ENCODE results near the gene PLK3. TPM values are rescaled to one million over a fixed set of nuclear protein-coding genes. Genes with fewer than 3 reads are reported as not detected.
A peak's percentile ranks its signal among the peaks of the same experiment; 100 is the strongest.
"Not testable (repeated sequence)": the region's sequence is repeated elsewhere in the genome, so short reads cannot be mapped to it uniquely, and the experiment has no call there.

The PLK3 gene
- polyA plus RNA-seq (2013, experiment 1 of 2; ENCODE audit: insufficient read length), result 19.3 TPM
- polyA plus RNA-seq (2013, experiment 2 of 2; ENCODE audit: insufficient read length), result 21.9 TPM

DNA sequence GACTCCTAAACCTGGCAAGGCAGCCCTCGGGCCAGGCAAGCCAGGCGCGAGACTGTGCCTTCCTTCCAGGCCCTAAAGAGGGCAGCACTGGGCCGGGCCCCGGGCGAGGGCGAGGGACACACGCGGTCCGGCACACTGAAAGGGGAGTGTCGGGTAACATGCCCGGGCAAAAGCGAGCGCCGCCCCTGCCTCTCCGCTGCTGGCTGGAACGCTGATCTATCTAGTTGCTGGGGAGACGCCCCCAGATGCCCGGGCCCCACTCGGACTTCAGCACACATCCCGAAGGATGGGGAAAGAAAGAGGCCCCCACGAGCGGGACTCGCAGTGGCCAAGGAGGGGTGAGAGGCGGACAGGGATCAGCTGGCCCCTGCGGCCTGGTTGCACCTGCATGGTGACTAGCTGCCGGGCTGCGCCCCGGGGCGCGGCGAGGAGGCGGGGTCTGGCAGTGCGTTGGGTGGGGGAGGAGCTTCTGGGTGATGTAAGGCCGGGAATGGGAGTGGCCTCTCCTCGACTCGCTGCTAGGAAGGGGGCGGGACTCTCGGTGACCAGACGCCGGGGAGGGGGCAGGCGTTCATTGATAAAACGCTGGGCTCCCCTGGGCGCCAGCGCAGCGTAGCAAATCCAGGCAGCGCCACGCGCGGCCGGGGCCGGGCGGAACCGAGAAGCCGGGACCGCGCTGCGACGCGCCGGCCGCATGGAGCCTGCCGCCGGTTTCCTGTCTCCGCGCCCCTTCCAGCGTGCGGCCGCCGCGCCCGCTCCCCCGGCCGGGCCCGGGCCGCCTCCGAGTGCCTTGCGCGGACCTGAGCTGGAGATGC, at the start of gene PLK3:
TSS of gene PLK3 (plus strand) at position 608 of the 815 bp plus-strand sequence. CDS start at position 695, 87 bp downstream.
- peak; percentile 96 for DNase-seq

DNA sequence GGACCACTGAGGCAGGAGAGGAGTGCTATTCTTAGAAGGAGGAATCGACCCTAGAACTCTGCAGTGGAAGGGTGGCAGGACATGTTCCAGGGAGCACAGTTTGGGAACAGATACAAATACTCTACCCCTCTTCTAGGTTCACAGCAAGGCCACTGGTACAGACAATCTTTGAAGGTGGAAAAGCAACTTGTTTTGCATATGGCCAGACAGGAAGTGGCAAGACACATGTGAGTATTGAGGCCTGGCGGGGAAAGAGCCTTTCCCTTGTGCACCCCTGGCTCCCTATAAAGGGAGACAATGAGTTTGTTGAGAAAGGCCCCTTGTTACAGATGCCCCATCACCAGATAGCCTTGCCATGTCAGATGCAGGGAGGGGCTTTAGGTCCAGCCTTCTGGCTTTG, 42.8 kb upstream of the PLK3 start:
- DNase-seq, result no peak

DNA sequence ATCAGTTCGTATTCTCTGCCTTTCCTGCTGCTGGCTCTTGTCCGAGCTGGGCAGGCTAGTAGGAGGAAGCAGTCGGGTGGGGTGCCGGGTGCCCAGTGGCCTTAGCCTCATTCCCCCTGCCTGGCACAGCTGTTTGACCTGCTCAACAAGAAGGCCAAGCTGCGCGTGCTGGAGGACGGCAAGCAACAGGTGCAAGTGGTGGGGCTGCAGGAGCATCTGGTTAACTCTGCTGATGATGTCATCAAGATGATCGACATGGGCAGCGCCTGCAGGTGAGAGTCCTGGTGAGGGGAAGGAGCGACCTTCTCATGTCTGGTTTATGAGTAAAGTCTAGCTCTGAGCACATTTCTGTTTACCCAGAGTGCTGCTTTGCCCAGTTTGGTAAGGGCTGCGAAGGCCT, 41.1 kb upstream of the PLK3 start:
- no peak for DNase-seq

DNA sequence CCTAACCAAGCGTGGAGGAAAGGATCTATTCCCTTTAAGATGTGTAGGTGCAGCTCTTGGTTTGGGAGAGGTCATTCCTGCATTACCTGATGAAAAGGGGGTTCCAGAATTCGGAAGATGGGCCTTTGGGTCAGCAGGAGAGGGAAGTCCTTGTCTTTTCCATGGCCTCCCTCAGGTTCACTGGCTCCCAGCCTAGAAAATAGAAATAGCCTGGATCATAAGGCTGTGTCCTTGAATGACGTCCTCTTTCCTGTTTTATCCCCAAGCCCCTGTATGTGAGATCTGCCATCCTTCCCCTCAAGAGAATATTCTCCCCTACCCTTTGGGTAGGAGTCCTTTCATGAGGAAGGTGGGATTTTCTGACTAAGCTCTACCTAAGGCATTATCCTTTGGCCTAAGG, 39.3 kb upstream of the PLK3 start:
- DNase-seq, result no peak

DNA sequence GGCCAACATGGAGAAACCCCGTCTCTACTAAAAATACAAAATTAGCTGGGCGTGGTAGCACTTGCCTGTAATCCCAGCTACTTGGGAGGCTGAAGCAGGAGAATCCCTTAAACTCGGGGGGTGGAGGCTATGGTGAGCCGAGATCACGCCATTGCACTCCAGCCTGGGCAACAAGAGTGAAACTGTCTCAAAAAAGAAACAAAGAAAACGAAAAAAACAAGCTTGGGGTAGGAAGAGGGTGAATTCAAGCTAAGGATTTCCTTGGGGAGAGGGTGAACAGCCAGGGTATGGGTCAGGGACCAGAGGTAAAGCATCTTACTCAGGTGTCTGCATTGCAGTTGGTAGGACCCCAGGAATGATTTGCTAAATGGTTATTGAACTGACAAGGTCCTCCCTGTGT, 33.8 kb upstream of the PLK3 start:
- not testable (repeated sequence) for DNase-seq

DNA sequence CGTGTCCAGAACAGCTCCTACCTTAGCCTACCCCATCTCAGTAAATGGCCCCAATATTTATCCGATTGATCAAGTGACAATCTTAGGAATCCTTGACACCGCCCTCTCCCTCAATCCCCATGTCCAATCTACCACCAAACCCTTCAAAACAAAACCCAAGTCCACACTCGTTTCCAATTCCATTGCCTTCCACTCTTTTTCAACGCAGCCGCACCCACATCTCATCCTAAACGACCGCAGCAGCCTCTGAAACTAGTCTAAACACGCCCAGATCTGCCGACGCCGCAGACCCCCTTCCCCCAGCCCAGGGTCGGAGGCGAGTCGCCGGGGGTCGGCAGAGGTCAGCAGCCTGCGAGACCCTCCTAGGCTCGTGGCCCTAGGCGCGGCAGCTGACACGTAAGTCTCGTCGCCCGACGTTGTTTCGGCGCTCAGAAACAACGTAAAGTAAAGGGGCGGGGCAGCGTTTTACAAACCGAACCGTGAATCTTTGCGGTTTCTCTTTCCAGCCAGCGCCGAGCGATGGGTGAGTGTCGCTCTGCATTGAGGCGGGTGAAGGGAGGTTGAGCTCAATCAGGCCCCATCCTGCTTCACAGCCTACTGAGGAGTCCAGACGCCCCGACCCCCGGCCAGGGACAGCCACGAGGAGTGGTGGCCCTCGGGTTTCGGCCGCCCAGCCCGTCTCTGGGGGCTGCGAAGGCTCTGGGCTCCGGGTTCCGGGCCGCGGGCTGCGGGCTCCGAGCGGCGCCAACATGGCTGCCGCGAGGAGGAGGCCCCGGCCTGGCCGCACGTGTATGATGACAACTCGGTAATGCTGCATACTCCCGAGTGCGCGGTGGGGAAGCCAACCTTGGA, 24.9 kb upstream of the PLK3 start, which contains the start of gene RPS8:
TSS of gene RPS8 (plus strand) at position 463 of the 852 bp plus-strand sequence. CDS start at position 520, 57 bp downstream.
- peak; percentile 95 for DNase-seq

DNA sequence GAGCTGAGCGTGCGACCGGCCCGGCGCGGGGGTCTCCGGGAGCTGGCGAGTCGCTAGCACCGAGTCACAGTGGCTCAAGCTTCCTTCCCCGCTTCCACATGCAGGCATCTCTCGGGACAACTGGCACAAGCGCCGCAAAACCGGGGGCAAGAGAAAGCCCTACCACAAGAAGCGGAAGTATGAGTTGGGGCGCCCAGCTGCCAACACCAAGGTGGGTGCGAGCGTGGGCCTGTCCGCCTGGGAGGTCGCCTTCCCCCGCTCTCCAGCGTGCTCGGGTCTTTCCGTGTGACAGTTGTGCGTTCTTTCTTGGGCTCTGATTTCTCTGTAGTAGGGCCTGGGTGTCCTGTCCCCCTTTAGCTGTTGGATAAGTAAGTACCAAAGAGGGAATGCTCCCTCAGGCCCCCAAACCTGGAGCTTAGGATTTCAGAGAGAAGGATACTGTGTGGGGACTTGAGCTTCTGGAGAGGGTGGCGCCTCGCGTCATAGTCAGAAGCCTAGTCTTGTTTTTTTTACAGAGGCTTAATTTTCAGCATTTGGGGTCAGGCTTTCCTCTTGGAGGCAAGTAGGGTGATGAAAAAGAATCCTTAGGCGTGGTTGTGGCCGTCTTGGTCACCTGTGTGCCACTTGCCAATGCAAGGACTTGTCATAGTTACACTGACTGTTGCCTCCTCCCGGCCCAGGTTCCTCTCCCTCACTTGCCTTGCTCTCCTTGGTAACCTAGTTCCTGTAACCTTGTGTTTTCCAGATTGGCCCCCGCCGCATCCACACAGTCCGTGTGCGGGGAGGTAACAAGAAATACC, 24.0 kb upstream of the PLK3 start:
- DNase-seq, result no peak

DNA sequence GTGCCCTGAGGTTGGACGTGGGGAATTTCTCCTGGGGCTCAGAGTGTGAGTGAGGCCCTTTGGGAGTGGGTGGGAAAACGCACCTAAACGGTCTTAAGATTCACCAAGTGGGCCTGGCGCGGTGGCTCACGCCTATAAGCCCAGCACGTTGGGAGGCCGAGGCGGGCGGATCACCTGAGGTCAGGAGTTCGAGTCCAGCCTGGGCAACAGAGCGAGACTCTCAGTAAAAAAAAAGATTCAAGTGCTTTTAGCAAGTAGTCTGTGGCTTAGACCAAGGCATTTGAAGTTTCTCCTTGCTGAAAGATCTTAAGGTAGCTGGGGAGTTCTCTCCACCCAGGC, 23.5 kb upstream of the PLK3 start:
- DNase-seq, result no peak

DNA sequence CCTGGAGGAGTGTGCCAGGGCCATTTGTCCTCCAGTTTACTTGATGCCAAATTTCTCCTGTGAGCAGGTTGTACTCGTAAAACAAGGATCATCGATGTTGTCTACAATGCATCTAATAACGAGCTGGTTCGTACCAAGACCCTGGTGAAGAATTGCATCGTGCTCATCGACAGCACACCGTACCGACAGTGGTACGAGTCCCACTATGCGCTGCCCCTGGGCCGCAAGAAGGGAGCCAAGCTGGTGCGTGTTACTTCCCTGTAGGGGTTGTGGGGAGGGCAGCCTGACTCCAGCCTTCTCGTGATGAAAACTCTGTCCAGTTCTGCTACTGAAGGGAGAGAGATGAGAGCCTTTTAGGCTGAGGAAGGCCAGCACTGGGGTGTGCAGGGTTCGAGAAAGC, 22.6 kb upstream of the PLK3 start:
- no peak for DNase-seq

DNA sequence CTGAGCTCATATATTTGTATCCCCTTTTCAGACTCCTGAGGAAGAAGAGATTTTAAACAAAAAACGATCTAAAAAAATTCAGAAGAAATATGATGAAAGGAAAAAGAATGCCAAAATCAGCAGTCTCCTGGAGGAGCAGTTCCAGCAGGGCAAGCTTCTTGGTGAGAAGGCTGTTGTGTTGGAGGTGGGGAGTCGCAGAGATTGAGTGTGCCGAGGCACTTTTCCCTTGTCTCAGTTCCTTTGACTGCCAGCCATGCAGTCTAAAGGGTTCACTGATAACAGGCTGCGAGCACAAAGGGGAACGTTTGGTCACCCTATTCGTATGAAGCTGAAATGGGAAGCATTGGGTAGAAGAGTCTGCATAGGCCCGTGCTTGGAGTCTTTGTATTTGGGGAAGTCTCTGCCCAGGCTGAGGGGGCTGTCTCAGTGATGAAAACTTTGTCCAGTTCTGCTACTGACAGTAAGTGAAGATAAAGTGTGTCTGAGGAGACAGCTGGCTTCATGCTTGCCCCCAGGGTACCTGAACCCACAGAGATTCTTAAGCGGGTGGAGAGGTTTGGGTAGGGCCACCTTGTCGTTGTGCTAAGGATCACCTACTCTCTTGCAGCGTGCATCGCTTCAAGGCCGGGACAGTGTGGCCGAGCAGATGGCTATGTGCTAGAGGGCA, 22.1 kb upstream of the PLK3 start:
- no peak for DNase-seq

DNA sequence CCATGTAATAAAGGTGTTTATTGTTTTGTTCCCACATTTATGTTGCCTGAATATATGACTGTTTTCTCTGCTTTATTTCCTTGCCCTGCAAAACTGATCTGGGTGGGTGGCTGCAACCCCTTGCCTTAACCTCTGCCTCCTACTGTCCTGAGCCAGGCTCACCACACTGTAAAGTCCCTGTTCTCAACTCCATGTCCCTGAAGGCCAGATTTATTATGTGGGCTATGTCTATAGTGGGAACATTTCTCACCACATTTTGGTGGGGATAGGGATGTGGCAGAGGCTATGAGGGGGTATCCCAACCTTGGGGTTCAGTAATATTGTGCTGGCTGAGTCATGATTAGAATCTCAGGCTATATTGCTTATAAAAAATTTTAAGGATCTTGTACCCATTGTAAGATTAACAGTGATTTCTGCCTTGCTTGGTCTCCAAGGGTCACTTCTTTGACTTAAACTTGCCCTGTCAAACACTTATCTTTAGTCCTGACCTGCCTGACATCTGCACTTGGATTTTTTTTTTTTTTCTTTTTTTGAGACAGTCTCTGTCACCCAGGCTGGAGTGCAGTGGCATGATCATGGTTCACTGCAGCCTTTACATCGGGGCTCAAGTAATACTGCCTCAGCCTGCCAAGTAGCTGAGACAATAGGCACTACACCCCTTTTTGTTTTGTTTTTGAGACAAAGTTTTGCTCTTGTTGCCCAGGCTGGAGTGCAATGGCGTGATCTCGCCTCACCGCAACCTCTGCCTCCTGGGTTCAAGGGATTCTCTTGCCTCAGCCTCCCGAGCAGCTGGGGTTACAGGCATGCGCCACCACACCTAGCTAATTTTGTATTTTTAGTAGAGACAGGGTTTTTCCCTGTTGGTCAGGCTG, 21.2 kb upstream of the PLK3 start:
- DNase-seq, result no peak

DNA sequence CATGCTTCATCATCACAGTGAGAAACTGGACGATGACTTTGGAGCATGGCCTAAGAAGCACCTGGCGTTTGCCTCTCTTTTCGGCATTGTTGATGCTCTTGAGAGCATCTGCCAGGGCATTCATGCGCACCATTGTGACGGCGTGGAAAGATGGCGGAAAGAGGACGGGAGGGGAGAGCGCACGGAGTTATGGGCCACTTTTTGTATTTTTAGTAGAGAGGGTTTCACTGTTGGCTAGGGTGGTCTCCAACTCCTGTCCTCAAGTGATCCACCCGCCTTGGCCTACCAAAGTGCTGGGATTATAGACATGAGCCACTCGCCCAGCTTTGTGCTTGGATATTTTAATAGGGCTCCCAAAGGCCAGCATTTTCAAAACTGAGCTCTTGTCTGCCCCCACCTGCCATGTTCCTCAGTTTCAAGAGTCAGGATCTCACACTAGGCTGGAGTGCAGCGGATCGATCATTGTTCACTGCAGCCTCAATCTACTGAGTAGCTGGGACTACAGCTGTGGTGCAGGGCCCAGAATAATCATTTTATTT, 19.5 kb upstream of the PLK3 start:
- no peak for DNase-seq

DNA sequence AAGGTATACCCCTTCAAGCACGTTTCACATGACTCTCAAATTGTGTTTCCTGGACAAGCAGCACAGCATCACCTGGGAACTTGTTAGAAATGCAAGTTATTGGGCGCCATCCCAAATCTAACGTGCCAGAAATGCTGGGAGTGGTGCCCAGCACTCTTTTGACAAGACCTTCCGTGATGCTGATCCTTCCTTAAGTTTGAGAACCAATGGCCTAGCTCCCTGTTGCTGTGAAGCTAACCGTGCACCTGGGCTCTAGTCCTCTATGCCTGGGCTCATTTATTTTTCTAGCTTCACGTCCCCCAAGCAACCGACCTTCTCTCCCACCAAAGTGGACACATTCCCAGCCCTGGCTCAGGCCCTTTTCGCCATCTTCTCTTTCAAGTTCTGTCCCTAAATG, 16.5 kb upstream of the PLK3 start:
- DNase-seq, result no peak

DNA sequence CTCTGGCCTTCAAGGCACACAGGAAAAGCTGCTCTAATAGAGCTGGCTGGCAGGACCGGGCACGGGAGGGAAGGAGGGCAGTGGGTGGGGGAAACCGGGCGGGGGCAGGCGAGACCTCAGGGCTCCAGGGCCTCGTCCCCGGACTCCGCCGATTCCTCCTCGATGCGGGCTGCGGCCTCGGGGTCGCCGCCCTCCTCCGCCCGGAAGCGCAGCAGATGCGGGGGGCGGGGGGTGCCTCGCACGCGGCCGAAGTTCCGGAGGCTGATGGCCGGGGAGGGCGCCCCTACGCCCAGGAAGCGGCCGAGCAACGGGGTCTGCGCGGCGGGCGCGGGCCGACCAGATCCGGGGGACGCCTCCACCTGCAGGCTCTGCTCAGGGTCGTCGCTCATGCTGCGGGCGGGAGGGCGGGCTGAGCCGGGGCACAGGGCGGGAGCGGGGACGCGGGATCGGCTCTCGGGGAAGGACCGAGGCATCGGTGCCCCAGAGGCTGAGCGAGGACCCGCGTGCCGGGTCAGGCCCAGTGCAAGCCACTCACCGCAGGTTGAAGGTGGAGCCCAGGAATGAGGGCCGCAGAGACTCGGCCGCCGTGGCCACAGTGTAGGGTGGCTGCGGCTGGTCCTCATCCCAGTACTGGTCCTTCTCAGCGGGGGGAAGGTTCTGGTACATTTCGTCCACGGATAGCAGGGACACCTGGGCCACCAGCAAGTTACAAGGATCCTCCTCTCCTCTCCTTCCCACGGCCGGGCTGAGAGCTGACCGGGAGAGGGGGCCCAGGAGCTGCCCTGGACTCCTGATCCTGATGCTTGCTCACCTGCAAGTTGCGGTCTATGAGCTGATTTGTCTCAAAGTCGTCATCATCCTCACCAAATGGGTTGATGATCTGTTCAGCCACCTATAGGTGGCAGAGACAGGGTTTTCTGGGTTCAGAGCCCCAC, 15.8 kb upstream of the PLK3 start:
- DNase-seq, result no peak

DNA sequence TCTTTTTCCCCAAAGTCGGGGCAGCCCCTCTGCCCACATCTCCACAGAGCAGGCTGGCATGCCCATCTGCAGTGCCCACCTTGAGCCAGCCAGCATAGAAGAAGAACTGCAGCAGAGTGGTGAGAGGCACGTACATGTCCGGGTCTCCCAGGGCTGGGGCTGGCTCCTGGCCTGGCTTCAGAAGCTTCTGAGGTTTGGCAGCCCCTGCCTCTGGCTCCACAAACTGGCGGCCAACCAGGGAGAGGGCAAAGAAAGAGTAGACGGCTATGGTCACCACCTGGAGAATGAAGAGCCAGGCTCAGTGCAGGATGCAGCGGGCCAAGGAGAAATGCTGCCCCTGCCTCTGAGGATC, 15.2 kb upstream of the PLK3 start:
- no peak for DNase-seq

DNA sequence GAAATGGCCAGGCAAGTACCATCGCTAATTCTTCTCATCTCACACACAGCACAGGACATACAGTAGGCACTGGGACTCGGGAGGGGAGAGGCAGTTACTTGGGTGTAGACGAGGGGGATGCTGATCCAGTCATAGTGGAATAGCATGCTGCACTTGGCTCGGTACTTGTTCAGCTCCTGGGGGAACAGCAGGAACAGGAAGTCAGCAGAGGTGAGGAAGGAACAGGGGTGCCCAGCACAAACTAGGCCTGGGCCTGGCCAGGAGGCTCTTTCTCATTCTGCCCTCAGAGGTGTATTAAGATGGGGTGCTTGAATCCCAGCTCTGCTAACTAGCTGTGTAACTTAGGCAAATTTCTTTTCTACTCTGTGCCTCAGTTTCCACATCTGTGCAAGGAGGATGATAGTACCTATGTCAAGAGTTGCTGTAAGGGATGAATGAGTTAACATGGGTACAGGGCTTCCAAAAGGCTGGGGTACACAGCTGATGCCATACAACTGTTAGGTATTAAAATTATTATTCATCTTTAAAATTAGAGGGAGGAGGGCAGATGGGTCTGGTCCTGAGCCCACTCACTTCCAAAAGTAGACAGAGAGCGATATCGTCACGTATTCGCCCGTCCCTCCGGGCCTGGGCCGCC, 14.6 kb upstream of the PLK3 start:
- DNase-seq, result no peak

DNA sequence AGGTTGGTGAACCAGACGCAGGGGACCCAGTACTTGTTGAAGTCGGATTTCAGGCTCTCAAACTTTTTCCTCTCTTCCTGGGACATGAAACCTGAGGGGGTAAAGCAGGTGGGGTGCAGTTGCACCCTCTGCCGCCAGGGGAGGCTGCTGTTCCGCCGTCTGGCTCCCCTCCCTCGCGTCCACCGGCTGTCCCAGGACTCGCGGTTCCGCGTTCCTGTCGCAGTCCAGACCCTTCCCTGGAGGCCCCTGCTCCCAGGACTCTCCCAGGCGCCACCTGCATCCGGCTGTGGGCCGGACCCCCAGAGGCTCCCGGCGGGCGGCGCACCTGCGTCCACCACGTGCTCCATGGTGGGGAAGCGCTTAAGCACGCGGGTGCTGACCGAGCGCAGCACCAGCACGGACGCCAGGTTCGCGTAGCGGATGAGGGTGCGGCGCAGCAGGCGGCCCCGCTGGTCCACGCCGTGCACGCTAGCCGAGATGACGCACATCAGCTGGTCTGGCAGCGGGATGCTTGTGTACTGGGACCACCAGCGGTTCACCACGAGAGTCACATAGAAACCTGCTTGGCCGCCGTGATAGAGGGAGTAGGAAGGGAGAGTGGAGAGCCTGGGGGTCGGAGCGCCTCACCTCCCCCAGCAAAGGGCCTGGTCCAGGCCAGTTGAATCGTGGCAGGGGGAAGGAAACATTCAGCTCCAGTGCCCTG, 13.9 kb upstream of the PLK3 start:
- DNase-seq, result peak; percentile 56

DNA sequence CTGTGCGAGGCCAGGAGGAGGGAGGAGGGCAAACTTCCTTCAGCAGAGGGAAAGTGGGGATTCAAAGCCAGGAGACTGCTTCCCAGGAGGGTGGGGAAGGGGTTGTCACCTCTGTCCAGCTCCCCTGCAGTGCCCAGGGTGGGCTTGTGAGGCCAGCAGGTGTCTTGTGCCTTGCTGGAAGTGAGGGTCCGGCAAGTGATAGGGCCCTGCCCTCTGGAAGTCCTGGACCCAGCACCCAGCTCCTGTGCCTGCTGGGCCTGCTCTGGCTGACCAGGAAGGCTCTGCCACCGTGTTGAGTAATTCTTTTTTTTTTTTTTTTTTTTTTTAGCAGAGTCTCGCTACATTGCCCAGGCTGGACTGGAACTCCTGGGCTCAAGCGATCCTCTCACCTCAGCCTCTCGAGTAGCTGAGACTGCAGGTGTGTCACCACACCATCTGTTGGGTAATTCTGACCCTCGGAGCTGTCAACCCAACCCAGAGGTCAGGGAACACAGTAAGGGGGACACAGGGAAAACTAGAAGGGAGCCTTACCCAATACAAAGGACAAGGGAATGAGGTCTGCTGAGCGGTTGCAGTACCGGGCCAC, 13.2 kb upstream of the PLK3 start:
- DNase-seq, result no peak
